Type B pancreatic cell (in vitro differentiated cells): Measurements from ENCODE around the gene KCNG3. TPM values are rescaled to one million over a fixed set of nuclear protein-coding genes. Genes with fewer than 3 reads are reported as not detected.

Experiments used
- DNase-seq: peaks from one replicate; pipeline ENCODE4 v3.0.0; 2021; ENCODE audit warnings: mixed read lengths; ENCODE audit not compliant: unreplicated experiment; ENCODE audit errors: extremely low spot score
- H3K27ac Mint-ChIP-seq: 2 replicates; pipeline ENCODE4 v1.8.0; 2021; ENCODE audit warnings: mild to moderate bottlenecking, mixed read lengths
- H3K27me3 Mint-ChIP-seq: 2 replicates; pipeline ENCODE4 v1.8.0; 2021; ENCODE audit warnings: mixed read lengths
- H3K36me3 Mint-ChIP-seq: 2 replicates; pipeline ENCODE4 v1.8.0; 2021; ENCODE audit warnings: mixed read lengths
- H3K4me1 Mint-ChIP-seq: one replicate; pipeline ENCODE4 v1.8.0; 2021; ENCODE audit warnings: mixed read lengths; ENCODE audit not compliant: unreplicated experiment
- H3K4me3 Mint-ChIP-seq: 2 replicates; pipeline ENCODE4 v1.8.0; 2021; ENCODE audit warnings: mild to moderate bottlenecking, mixed read lengths
- H3K9me3 Mint-ChIP-seq: 2 replicates; pipeline ENCODE4 v1.8.0; 2021; ENCODE audit warnings: mixed read lengths
- CTCF ChIP-seq: fragments of 200-600 bp; sonication (generic); conservative IDR thresholded peaks from 2 replicates; pipeline ENCODE4 v1.5.0; 2021; ENCODE audit warnings: antibody characterized with exemption, mild to moderate bottlenecking
- total RNA-seq: library from RNA; stranded (reverse); gene quantifications from 2 replicates; pipeline ENCODE4 v1.2.1, GENCODE V29; 2021; ENCODE audit warnings: low replicate concordance

The KCNG3 gene
- total RNA-seq, 1 donor from 2014 or later = 0.65 TPM

GRCh38 chr2:42458396-42458795 lies 35.4 kb downstream of the KCNG3 start:
- Mint-ChIP-seq H3K4me3 (no peak overlapping the region), H3K27me3 (peaks cover 14% of the 10 kb centered on the region), H3K36me3 (no peaks in the 10 kb centered on the region), H3K4me1 (peaks cover 9% of the 10 kb centered on the region), H3K27ac (no peak overlapping the region), H3K9me3 (no peaks in the 10 kb centered on the region)
- DNase-seq = no peak
- TF ChIP-seq CTCF = no peak

- no peak for DNase-seq
- H3K4me1 Mint-ChIP-seq = peaks cover 9% of the 10 kb centered on the region
- H3K27me3 Mint-ChIP-seq = peaks cover 14% of the 10 kb centered on the region
- no peaks in the 10 kb centered on the region for H3K9me3 Mint-ChIP-seq
- H3K27ac Mint-ChIP-seq = no peak overlapping the region
- H3K36me3 Mint-ChIP-seq = no peaks in the 10 kb centered on the region
- no peak overlapping the region for H3K4me3 Mint-ChIP-seq
- peak; percentile 69 for TF ChIP-seq CTCF
These were observed 36.8 kb downstream of the KCNG3 start for GRCh38 chr2:42457011-42457410.

DNA sequence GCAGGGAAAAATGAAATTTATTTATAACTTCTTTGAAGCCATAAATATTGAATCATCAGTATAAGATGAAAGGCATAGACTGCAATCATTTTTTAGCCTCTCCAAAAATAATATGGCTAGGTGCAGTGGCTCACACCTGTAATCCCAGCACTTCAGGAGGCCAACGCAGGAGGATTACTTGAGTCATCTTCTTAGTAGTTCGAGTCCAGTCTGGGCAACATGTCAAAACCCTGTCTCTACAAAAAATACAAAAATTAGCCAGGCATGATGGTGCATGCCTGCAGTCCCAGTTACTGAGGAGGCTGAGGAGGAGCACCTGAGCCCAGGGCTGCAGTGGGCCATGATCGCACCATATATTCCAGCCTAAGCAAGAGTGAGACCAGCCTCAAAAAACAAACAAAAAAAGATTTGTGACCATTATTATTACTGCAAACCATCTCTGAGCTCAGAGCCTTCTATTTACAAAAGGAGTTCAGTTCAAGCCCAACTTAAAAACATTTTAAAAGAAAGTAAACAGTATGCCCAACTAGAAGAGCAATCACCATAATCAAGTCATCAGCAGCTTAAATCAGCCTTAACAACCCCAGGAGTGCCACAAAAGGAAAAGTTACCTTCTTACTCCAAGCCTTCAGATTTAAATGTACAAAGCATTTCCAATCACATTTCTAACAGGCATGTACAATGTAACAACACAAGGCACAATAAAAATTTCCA lies 37.5 kb downstream of the KCNG3 start:
- no peak for TF ChIP-seq CTCF
- Mint-ChIP-seq H3K4me1 (peaks cover 9% of the 10 kb centered on the region), H3K27ac (no peak overlapping the region), H3K9me3 (no peaks in the 10 kb centered on the region), H3K27me3 (peaks cover 10% of the 10 kb centered on the region), H3K36me3 (no peaks in the 10 kb centered on the region), H3K4me3 (no peak overlapping the region)
- DNase-seq = no peak

GRCh38 chr2:42452545-42452944 lies 41.2 kb downstream of the KCNG3 start:
- Mint-ChIP-seq H3K27ac (no peak overlapping the region), H3K27me3 (no peaks in the 10 kb centered on the region), H3K4me1 (peaks cover 3% of the 10 kb centered on the region), H3K4me3 (no peak overlapping the region), H3K9me3 (no peaks in the 10 kb centered on the region), H3K36me3 (no peaks in the 10 kb centered on the region)
- no peak for TF ChIP-seq CTCF
- no peak for DNase-seq

DNA sequence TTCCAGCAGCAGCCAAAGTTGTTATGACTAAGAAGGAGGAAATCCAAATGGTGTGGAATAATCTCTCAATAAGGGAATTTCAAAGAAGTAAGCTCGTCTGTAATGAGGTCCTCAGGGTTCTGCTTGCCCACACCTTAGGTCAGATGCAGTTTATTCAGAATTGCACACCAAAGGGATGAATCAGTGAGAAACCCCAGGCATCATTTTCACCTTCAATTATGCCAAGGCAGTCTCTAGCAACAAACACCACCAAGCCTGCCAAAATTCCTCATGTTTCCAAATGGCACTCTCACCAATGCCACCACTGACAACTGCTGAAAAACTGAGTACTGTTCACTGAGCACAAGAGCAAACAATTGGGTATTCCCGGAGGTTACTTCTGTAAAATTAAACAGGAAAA lies 43.6 kb downstream of the KCNG3 start:
- no peak for DNase-seq
- Mint-ChIP-seq H3K4me3 (no peak overlapping the region), H3K4me1 (no peaks in the 10 kb centered on the region), H3K36me3 (no peaks in the 10 kb centered on the region), H3K9me3 (no peaks in the 10 kb centered on the region), H3K27me3 (no peaks in the 10 kb centered on the region), H3K27ac (no peak overlapping the region)
- no peak for TF ChIP-seq CTCF
